DMS 273 (cell line): ENCODE measurements around the gene KAT7.

Experiments
- DNase-seq: peaks from one replicate; lab custom pipeline; 2025; ENCODE audit not compliant: unreplicated experiment; lab: John Stamatoyannopoulos, UW

The KAT7 gene

GRCh38 chr17:49760296-49760695 is 28.2 kb upstream of the KAT7 start:
- DNase-seq = no peak

GRCh38 chr17:49760932-49761558 is 27.4 kb upstream of the KAT7 start:
- no peak for DNase-seq

- DNase-seq = no peak
Measured at GRCh38 chr17:49762151-49762941, 26.1 kb upstream of the KAT7 start.

GRCh38 chr17:49763735-49764558 is 24.5 kb upstream of the KAT7 start, which contains the start of gene FAM117A:
Gene FAM117A, minus strand, starts transcription at chr17:49764131. Its CDS starts 44 bp downstream, at chr17:49764087.
- DNase-seq = peak; percentile 99

GRCh38 chr17:49764559-49765180 is 23.8 kb upstream of the KAT7 start:
- peak; percentile 44 for DNase-seq

- DNase-seq = no peak
Measured at GRCh38 chr17:49766918-49767530, 21.5 kb upstream of the KAT7 start.

GRCh38 chr17:49775546-49776260 is 12.8 kb upstream of the KAT7 start:
- DNase-seq = no peak

- no peak for DNase-seq
Measured at GRCh38 chr17:49776551-49777300, 11.8 kb upstream of the KAT7 start.

- DNase-seq = no peak
Measured at GRCh38 chr17:49777563-49777962, 10.9 kb upstream of the KAT7 start.

- DNase-seq = no peak
Measured at GRCh38 chr17:49779156-49779738, 9.2 kb upstream of the KAT7 start.

- DNase-seq = peak; percentile 58
Measured at GRCh38 chr17:49779739-49780231, 8.7 kb upstream of the KAT7 start.

- peak; percentile 85 for DNase-seq
Measured at GRCh38 chr17:49783071-49783715, 5.3 kb upstream of the KAT7 start.

- no peak for DNase-seq
Measured at GRCh38 chr17:49783791-49784190, 4.7 kb upstream of the KAT7 start.

- DNase-seq = no peak
Measured at GRCh38 chr17:49784636-49785035, 3.8 kb upstream of the KAT7 start.

GRCh38 chr17:49787884-49788477 is 500 bp upstream of the KAT7 start:
- peak; percentile 58 for DNase-seq

- no peak for DNase-seq
Measured at GRCh38 chr17:49789243-49789578, 730 bp downstream of the KAT7 start.

GRCh38 chr17:49793309-49793708 is 4.8 kb downstream of the KAT7 start:
- no peak for DNase-seq

- DNase-seq = no peak
Measured at GRCh38 chr17:49795372-49795771, 6.9 kb downstream of the KAT7 start.
